Activated effector memory CD4-positive, alpha-beta T cell treated with Interleukin-2 at 50 U/mL for 16 hours (primary cell): ENCODE results near the gene TPX2.
"Not testable (repeated sequence)": the region's sequence is repeated elsewhere in the genome, so short reads cannot be mapped to it uniquely, and the experiment has no call there.

ENCODE experiments used
- DNase-seq: peaks from one replicate; pipeline ENCODE4 v3.0.0-alpha.2; 2020

The TPX2 gene

DNA sequence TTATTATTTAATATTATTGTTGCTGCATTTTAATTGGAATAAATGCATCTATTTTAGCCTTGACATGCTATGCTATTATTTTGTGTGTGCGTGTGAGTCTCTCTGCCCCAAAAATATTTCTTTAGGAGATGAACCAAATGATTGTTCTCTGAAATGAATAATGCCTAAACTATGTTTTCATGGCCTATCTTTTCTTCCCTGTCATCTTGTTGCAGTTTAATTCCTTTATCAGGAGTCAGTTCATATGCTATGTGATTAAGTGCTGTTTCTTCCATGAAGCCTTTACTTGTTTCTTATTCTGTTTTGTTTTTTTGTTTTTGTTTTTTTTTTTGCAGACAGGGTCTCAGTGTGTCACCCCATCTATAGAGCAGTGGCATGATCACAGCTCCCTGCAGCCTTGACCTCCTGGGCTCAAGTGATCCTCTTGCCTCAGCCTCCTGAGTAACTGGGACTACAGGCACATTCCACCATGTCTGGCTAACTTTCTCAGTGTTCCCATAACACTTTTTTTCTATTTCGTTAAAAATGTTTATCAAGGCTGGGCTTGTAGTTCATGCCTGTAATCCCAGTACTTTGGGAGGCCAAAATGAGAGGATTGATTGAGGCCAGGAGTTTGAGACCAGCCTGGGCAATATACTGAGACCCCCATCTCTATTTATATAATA is 25.7 kb downstream of the TPX2 start:
- no peak for DNase-seq

DNA sequence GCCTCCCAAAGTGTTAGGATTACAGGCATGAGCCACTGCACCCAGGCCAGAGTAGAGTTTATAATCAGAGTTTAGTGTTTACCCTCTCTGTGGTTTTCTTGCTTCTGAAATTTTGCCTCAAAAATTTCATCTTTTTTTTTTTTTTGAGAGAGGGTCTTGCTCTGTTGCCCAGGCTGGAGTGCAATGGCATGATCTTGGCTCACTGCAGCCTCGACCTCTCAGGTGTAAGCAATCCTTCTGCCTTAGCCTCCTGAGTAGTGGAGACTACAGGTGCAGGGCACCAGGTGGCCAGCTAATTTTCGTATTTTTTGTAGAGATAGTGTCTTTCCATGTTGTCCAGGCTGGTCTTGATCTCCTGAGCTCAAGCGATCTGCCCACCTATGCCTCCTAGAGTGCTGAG is 28.7 kb downstream of the TPX2 start:
- DNase-seq = no peak

DNA sequence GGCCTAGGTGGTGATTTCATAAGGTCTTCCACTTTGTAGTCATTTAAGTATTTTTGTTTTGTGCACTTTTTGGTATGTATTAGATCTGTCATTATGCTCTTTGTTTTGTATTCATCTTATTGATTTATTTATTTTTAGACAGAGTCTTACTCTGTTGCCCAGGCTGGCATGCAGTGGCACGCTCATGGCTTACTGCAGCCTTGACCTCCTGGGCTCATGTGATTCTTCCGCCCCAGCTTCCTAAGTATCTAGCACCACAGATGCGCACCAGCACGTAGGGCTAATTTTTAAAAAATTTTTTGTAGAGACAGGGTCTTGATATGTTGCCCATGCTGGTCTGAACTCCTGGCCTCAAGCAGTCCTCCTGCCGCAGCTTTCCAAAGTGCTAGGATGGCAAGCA is 30.6 kb downstream of the TPX2 start:
- DNase-seq = no peak

DNA sequence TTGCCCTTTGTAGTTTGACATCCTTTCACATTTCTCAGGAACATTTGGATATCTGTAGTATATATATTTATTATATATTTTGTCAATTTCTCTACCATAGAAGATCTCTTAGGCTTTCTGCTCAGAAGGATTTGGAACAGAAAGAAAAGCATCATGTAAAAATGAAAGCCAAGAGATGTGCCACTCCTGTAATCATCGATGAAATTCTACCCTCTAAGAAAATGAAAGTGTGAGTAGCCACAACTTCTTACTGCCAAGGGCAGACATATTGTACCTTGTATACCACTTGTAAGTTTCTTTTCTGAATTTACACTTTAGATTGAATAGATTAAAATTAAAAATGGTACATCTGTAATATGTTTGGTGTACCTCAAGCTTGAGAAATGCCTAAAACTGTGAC is 31.2 kb downstream of the TPX2 start:
- no peak for DNase-seq

DNA sequence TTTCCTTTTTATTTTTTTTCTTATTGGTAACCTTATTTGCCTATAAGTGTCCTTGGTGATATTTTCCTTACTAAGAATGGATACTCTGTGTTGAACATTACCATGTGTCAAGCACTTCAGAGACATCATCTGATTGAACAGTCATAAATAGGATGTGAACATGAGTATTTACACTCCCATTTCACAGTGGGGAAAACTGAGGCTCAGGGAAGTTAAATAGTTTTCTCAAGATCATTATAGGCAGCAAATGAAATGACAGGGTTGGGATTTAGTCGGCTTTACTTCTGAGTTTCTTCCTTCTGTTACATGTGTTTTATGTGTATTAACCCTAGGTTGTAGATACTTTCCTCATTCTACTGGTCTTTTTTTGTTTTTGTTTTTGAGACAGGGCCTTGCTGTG is 35.3 kb downstream of the TPX2 start:
- DNase-seq = no peak

DNA sequence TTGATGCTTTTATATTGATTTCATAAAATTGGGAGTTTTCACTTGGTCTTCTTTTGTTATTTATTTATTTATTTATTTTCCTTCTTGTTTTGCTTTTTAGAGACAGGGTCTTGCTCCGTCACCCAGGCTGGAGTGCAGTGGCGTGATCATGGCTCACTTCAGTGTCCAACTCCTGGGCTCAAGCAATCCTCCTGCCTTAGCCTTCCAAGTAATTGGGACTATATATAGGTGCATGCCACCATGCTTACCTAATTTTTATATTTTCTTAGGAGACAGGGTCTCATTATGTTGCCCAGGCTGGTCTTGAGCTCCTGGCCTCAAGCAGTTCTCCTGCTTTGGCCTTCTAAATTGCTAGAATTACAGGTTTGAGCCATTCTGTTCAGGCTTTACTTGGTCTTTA is 41.7 kb downstream of the TPX2 start:
- no peak for DNase-seq

DNA sequence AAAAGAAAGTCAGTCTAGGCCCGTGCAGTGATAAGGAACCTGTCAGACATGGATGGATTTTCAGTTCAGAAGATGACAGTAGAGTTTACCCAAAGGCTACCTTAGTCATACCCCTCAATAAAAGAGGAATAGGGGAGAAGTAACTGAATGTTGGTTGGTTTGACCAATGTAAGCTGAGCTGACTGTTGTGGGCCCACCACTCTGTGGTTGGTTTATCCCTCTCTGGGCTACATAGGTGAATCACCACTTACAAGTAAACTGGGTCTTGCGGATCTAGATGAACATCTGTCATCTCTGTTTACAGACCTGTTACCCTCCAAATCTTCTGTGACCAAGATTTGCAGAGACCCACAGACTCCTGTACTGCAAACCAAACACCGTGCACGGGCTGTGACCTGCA is 42.9 kb downstream of the TPX2 start:
- no peak for DNase-seq

DNA sequence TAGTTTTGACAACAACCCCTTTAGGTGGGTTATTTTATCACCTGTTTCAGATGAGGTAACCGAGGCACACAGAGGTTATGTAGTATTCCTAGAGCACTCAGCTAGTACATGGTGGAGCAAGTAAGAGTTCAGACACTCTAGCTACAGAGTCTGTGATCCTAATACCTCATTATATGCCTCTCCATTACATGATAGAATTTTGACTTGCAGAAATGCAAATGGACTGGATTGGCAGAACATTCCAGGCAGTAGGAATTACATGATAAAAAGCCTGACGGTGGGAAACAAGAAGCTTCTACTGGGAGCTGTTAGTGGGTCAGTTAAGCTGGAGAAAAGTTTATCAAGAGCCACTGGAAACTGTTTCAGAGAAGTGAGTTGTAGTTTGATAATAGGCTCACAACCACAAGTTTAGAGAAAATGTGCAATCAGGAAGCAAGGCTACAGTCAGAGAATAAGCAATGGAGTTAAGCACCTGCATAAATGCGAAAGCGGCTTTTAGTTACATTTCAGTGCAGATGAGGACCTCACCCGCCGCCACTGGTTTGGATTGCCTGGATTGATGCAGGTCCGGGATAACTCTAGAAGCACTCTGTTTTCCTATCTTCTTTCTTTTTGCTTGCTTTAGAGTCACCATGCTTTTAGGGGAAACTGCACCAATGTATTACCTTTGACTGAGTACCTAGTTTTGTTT is 45.4 kb downstream of the TPX2 start:
- DNase-seq = no peak

DNA sequence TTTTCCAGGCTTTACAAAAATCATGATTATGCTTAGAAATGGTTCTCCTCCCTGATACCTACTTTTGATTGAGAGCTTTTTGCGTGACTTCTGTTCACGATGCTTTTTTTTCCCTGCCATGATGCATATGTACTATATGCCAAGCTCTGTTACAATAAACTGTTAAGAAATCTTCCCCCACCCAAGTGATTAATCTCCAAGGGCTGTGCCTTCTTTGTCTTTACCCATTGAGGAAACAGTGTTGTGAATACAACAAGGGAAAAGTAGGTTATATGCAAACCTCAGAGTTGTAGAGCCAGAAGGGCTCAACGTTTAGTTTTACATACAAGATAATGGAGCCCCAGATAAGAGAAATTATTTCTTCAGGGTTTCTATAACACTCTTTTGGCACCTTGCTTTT is 46.0 kb downstream of the TPX2 start:
- no peak for DNase-seq

DNA sequence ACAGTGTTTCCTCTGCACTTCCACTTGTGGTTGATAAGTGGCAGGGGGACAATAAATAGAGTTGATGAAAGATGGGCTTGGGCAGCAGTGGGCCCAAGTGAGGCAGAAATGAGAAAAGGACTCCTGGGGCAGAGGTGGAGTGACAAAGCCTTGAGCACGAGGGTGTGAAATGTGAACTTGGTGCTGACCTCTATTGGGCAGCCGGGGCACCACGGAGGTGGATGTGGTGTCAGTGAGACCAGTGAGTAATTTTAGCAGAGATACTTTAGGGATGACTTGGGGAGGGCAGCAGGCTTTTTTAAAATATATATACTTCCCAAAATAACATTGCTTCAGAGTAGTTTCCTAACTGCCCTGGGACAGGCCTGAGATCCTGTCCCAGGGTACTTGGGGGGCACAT is 49.5 kb downstream of the TPX2 start:
- no peak for DNase-seq

DNA sequence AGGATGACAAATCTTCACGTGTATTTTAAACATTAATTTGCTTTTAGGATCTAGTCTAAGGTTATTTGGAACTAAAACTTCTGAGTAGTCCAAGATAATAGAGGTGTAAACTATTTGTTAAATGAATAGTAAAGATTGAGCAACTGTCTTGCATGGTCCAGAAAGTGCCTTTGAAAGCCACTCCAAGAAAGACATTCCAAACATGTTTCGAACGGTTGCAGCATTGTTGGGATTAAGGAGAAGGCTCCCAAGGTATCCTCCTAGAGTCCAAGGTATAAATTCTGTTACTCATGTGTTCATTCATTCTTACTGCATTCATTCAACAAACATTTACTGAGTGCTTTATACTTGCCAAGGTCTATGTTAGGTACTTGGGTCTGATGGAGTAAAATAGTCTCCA is 51.3 kb downstream of the TPX2 start:
- DNase-seq = no peak

DNA sequence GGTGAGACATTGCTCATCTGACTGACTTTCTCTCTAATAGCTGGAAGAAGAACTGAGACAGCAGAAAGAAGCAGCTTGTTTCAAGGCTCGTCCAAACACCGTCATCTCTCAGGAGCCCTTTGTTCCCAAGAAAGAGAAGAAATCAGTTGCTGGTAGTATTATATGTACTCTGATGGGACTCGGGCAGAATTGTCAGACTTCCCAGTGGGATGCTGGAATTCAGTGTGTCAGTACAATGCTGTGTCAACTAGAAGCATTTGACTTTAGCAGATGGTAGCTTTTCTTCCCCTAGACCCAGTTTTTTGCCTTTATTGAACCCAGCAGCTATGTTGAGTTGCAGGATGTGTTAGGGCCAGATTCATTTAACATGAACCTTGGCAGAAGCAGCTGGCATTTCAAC is 58.3 kb downstream of the TPX2 start:
- DNase-seq = no peak

DNA sequence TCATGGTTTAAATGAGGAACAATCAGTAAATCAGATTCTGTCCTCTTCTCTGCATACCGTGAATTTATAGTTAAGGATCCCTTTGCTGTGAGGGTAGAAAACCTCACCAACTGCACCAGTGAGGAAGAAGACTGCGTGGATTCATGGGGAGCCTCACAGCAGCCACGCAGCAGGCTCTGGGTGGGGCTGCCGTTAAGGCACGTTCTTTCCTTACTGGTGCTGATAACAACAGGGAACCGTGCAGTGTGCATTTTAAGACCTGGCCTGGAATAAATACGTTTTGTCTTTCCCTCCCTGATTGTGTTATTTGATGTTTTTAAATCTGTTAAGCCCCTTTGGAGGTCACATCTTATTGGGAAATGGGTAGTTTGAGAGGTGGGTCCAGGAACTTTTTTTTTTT is 62.4 kb downstream of the TPX2 start:
- no peak for DNase-seq

DNA sequence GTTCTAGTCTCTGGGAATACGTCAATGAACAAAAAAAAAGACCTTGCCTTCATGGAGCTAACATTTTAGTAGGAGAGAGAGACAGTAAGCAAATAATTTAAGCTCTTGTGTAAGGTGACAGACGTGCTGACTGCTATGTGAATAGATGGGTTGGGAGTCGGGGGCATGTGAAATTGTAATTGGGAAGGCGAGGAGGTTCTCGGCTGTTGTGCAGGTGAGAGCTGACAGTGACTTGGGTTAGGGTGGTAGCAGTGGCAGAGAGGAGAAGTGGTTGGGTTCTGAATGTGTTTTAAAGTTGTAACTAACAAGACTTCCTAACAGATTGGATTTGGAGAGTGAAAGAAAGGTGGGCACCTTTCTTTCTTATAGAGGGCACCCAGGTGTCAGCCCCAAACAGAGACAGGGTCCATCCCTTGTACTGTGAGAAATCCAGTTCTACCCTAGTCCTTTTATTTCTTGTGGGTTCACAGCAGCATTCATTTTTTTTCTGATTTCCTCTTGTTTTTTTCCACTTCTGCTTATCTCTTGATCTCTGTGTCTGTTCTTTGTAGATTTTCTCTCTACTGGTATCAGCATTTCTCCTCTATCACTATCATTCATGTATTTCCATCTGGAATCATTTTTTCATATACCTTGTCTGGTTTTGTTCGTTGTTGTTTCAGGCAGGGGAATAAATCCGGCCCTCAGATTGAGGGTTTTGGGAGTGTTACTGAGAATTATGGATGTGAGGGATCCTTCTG is 64.6 kb downstream of the TPX2 start:
- DNase-seq = no peak

DNA sequence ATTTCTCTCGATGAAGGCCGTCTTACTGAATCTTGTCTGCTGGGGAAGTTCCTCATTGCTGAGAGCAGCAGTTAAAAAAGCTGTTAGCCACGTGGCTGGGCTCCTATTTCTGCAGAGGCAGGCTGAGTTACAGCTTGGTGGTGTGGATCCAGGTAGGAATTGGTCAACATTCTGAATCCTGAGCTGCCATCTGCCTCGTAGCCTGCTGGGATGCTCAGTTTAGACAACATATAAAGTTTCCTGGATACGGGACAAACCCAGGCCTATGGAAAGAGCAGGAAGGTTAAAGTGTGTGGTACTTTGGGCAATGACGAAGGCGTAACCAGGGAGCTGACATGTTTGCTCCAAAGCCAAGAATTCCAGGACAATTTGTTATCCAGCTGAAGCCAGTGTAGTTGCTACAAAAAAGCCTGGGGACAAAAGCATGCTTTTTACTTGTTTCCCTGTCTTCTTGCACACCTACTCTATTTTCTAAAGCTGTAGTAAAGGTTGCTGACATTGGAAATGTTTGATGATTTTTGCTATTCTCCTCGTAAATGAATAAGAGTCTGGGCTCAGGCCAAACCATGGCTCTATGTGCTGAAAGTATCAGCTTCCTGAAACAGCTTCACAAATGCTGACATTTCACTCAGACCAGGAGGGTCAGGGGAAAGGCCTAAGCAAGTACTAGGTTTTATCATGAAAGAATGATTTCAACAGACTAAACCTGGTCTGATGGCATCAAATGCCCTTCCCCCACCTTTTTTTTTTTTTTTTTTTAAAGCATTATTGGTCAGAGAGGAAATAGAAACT is 67.7 kb downstream of the TPX2 start:
- DNase-seq = no peak

DNA sequence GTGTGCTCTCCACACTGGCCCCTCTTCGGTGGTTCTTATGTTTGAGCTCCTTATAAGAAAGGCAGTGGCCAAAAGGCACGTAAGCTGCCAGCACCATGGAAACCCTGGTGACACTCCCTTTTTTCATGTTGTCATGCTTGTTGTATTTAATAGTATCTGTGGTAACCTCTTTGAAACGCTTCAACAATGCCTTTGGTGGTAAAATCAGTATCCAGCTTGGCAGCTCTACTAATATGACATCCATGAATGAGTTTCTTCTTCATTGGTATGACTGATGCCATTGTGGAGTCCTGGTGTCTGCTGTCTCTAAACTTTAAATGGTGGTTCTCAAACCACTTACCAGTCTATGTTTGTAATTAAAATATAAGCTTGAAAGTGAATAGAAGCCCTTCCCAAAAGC is 69.4 kb downstream of the TPX2 start:
- DNase-seq = no peak

DNA sequence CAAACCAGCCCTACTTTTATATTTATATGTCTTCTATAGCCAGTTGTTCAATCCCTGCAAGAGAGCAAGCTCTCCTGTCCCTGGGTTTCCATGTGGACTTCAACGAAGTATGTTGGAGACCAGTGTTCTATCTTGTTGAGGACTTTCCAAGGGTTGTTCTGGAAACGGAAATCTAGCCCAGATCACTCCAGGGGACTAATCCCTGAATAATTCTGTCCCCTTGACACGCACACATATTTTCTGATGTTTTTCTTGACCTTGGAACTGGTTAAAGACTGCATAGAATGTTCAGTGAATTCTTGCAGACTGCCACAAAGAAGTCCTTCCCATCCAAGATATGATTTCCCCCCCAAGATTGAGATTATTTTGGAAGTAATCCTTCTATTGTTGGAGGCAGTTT is 70.6 kb downstream of the TPX2 start:
- DNase-seq = no peak

DNA sequence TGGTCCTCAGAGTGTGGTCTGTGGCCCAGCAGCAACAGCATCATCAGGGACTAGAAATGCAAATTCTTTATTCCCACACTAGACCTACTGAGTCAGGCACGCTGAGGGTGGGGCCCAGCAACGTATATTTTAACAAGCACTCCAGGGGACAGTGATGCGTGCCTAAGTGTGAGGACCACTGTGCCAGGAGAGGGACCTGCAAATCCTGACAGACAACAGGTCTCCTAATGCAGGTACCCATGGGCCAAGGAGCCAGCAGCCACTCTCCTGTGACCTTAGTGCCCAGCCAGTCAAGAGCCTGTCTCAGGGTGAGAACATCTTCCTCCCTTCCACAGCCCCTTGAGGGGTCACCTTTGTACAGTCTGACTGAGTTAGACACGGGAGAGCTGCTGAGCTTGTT is 72.1 kb downstream of the TPX2 start:
- DNase-seq = no peak

DNA sequence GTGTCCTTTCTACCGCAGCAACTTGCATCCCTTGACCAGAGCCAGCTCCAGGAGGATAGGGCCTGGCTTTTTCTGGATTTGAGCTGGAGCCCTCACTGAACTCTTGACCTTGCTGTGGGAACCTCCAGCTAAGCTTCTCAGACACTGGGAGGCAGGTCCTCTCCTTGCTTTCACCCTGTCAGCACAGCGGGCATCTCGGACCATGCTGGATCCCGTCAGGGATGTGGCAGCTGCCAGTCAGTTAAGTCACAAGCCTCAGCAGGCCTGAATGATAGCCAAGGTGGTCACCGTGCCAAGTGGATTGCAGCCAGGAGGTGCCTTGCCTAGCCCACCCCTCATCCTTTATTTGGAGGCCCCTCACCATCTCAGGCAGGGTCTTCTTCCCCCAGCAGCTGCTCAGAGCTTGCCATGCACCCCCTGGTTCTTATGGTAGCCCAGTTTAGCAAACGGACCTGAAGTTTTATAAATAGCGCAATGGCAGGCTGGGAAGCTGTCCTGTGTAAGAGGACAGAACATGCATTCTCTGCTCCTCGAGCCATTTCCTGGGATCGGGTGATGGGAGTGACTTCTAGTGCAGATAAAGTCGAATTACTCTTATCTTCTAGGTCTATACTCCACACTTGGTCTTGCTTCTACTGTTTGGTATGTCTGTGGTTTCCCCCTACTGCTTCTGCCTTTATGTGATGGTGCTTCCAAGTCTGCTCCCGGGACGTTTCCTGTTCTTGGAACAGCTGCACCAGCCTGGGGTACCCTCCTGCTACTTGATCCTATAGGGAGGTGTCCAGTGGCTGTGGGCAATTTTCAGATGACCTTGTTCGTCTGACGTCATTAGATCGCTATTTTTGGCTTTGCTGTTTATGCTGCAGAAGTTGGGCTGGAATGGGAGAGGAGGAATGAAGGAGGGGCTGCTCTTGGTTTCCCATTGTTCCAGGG is 73.0 kb downstream of the TPX2 start:
- no peak for DNase-seq

DNA sequence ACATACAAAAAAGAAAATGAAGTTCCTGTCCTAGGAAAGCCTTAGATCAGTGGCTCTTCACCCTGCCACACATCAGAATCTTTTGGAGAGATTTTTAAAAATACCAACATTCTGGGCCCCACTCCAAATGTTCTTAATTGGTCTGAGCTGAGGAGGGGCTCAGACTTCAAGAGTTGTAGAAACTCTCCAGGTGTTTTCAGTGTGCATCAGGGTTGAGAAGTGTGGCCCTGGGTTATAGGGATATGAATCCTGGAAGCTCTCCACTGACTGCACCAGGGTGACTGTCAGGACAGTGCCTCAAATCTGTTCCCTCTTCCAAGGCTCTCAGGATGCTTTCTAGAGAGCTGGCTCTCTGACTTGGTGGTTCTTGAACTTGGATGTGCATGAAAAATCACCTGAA is 74.5 kb downstream of the TPX2 start:
- DNase-seq = no peak

DNA sequence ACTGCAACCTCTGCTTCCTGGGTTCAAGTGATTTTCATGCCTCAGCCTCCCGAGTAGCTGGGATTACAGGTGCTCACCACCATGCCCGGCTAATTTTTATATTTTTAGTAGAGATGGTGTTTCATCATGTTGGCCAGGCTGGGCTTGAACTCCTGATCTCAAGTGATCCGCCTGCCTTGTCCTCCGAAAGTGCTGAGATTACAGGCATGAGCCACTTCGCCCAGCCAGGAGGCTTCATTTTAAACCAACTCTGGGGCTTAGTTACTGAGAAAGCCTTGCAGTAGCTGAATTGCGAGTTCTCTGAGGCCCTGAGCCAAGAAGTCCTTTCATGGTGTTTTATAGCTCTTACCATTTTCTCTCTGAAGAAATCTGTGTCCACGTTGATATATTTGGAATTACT is 75.1 kb downstream of the TPX2 start:
- not testable (repeated sequence) for DNase-seq

DNA sequence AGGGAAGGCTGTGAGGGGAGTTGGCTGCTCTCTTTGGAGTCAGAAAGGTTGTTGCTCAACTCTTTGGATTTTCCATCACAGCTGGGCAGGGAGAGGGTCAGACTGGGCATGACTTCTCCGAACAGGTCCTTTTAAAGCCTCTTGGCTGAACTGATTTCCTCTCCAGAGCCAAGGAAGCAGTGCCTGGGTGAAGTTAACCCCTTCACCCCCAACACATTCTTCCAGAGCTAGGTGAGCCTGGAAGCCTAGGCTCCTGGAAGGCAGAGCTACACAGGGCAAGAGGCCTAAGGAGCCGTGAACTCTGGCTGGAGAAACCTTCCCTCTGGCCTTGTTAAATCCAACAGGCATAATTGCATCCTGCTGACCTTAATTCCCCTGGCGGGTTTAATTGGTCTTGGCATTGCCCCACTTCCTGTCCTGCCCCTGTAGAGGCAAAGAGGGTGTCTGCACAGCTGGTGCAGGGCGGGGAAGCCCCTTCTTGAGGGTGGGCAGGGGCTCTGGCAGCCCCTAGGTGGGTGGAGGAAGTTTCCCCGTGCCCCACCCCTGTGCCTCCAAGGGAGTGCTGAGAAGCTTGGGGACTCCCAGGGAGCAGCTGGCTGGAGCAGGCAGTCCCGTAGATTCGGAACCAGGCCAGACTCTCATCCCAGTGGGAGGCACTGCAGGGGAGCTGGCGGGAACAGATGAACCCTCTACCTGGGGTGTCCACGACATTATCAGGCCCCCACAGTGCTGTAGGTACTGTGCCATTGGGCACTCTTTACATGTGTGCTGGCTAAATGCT is 76.5 kb downstream of the TPX2 start:
- DNase-seq = no peak
